Liver (tissue), 9 donors: ENCODE results near the gene LAMA1. TPM values are rescaled to one million over a fixed set of nuclear protein-coding genes. Genes with fewer than 3 reads are reported as not detected.

Experiments used
- DNase-seq: peaks from one replicate; pipeline ENCODE4 v3.0.0-alpha.2; 2017; ENCODE audit warnings: low spot score
- H3K27ac ChIP-seq, 2 donors: one replicate each; pipeline ENCODE4 v1.7.0; 2013; ENCODE audit warnings: inconsistent platforms in 2 of 2, low read length in 2 of 2, control low read depth in 1 of 2, low read depth in 1 of 2, mild to moderate bottlenecking in 1 of 2
- H3K27me3 ChIP-seq, 4 donors: one replicate each; pipeline versions ENCODE4 v1.6.1 to v1.7.0; 2013; ENCODE audit warnings: low read length in 3 of 4, inconsistent platforms in 1 of 4, mild to moderate bottlenecking in 1 of 4, moderate library complexity in 1 of 4; ENCODE audit not compliant: control insufficient read depth in 4 of 4, insufficient read depth in 4 of 4
- H3K36me3 ChIP-seq, 4 donors: one replicate each; pipeline versions ENCODE4 v1.6.1 to v1.7.0; 2013; ENCODE audit warnings: low read length in 3 of 4, mild to moderate bottlenecking in 3 of 4, low read depth in 1 of 4, moderate library complexity in 1 of 4; ENCODE audit not compliant: control insufficient read depth in 4 of 4, insufficient read depth in 3 of 4
- H3K4me1 ChIP-seq, 4 donors: one replicate each; pipeline versions ENCODE4 v1.6.1 to v1.7.0; 2013; ENCODE audit warnings: low read length in 3 of 4, mild to moderate bottlenecking in 3 of 4, moderate library complexity in 1 of 4; ENCODE audit not compliant: control insufficient read depth in 4 of 4, insufficient read depth in 4 of 4
- H3K4me3 ChIP-seq, 3 donors: one replicate each; pipeline versions ENCODE4 v1.6.1 to v1.7.0; 2013; ENCODE audit warnings: low read length in 3 of 3, control low read depth in 1 of 3, low read depth in 1 of 3, mild to moderate bottlenecking in 1 of 3
- H3K9ac ChIP-seq, 2 donors: one replicate each; pipeline ENCODE4 v1.7.0; 2013; ENCODE audit warnings: low read length in 2 of 2, mild to moderate bottlenecking in 2 of 2, moderate library complexity in 2 of 2, control low read depth in 1 of 2, low read depth in 1 of 2
- H3K9me3 ChIP-seq, 4 donors: one replicate each; pipeline versions ENCODE4 v1.6.1 to v1.7.0; 2013; ENCODE audit warnings: low read length in 3 of 4; ENCODE audit not compliant: control insufficient read depth in 4 of 4
- ATF3 ChIP-seq: IDR thresholded peaks from 2 replicates; pipeline ENCODE4 v1.6.1; 2016; ENCODE audit warnings: antibody characterized with exemption
- CTCF ChIP-seq: fragments of 150-350 bp; IDR thresholded peaks from 2 replicates; pipeline ENCODE4 v1.5.1; 2017; ENCODE audit warnings: improper control_type of control experiment, low read depth, low read length; ENCODE audit not compliant: missing input control
- EGR1 ChIP-seq, 2 donors: IDR thresholded peaks; 2 replicates each; pipeline ENCODE4 v1.6.1; 2016 to 2018; ENCODE audit warnings: antibody characterized with exemption in 2 of 2, low read depth in 2 of 2
- FOXA1 ChIP-seq: IDR thresholded peaks from 2 replicates; pipeline ENCODE4 v1.6.1; 2016; ENCODE audit warnings: antibody characterized with exemption
- FOXA2 ChIP-seq: IDR thresholded peaks from 2 replicates; pipeline ENCODE4 v1.6.1; 2016; ENCODE audit warnings: antibody characterized with exemption
- GABPA ChIP-seq, 2 donors: IDR thresholded peaks in 1 of 2; conservative IDR thresholded peaks in 1 of 2; 2 replicates each; pipeline ENCODE4 v1.6.1; 2016; ENCODE audit warnings: antibody characterized with exemption in 2 of 2, mild to moderate bottlenecking in 1 of 2, moderate library complexity in 1 of 2
- HNF4A ChIP-seq, 2 donors: conservative IDR thresholded peaks; 2 replicates each; pipeline ENCODE4 v1.6.1; 2016; ENCODE audit warnings: antibody characterized with exemption in 2 of 2, mild to moderate bottlenecking in 2 of 2
- HNF4G ChIP-seq: IDR thresholded peaks from 2 replicates; pipeline ENCODE4 v1.6.1; 2016; ENCODE audit warnings: antibody characterized with exemption
- MAX ChIP-seq: IDR thresholded peaks from 2 replicates; pipeline ENCODE4 v1.6.1; 2016; ENCODE audit warnings: antibody characterized with exemption
- NR2F2 ChIP-seq: IDR thresholded peaks from 2 replicates; pipeline ENCODE4 v1.6.1; 2016; ENCODE audit warnings: antibody characterized with exemption
- REST ChIP-seq: IDR thresholded peaks from 2 replicates; pipeline ENCODE4 v1.6.1; 2016; ENCODE audit warnings: antibody characterized with exemption, mild to moderate bottlenecking
- RXRA ChIP-seq, 2 donors: IDR thresholded peaks; 2 replicates each; pipeline ENCODE4 v1.6.1; 2017 to 2018; ENCODE audit warnings: antibody characterized with exemption in 2 of 2, mild to moderate bottlenecking in 1 of 2
- SP1 ChIP-seq: IDR thresholded peaks from 2 replicates; pipeline ENCODE4 v1.6.1; 2018; ENCODE audit warnings: antibody characterized with exemption, mild to moderate bottlenecking
- TAF1 ChIP-seq: conservative IDR thresholded peaks from 2 replicates; pipeline ENCODE4 v1.6.1; 2016; ENCODE audit warnings: antibody characterized with exemption, mild to moderate bottlenecking
- YY1 ChIP-seq: IDR thresholded peaks from 2 replicates; pipeline ENCODE4 v1.6.1; 2016; ENCODE audit warnings: antibody characterized with exemption, mild to moderate bottlenecking
- ZBTB33 ChIP-seq: IDR thresholded peaks from 2 replicates; pipeline ENCODE4 v1.6.1; 2016; ENCODE audit warnings: antibody characterized with exemption
- WGBS: extraction: QIAGEN DNeasy Blood & Tissue Kit; methylation state at CpG from one replicate; pipeline ENCODE4 v1.1.7; 2013; 5-methylcytosine and 5-hydroxymethylcytosine counted together
- polyA plus RNA-seq, 2 donors: library from polyadenylated mRNA; stranded (reverse) in 1 of 2; unstranded in 1 of 2; fragments of 200-250 nt in 1 of 2; fragments of >200 nt in 1 of 2; fragmentation: Nextera tagmentation in 1 of 2; extraction: Ambion mirVana in 1 of 2; gene quantifications; one replicate each; pipeline versions ENCODE4 v1.2.1 to v1.2.3, GENCODE V29; 2013 to 2015
- total RNA-seq, 2 donors: library from RNA; depleted of rRNA; stranded (reverse); fragments of >200 nt; gene quantifications; one replicate each; pipeline ENCODE4 v1.2.3, GENCODE V29; 2014
- donor health status: healthy.
- donor health status: healthy.
- donor health status: healthy.
- donor health status: healthy.
- donor health status: healthy.

Gene LAMA1
- total and polyA plus RNA-seq, 4 donors, result 0.05 to 0.67 (median 0.43) TPM

GRCh38 chr18:6947338-6948030 is 170.1 kb downstream of the LAMA1 start:
- no peak for TF ChIP-seq CTCF
- TF ChIP-seq TAF1, result no peak
- no peak for TF ChIP-seq HNF4G
- no peak for TF ChIP-seq GABPA (IDR thresholded peaks at IDR 0.05 in 1 of 2, conservative IDR thresholded peaks at IDR 0.05 in 1 of 2)
- TF ChIP-seq SP1, result no peak
- TF ChIP-seq REST, result no peak
- no peak for TF ChIP-seq ATF3
- TF ChIP-seq NR2F2, result no peak
- TF ChIP-seq FOXA2, result no peak
- no peak for TF ChIP-seq RXRA (IDR thresholded peaks at IDR 0.05)
- TF ChIP-seq FOXA1, result no peak
- TF ChIP-seq MAX, result no peak
- no peak for TF ChIP-seq YY1
- no peak for TF ChIP-seq ZBTB33
- no peak for TF ChIP-seq EGR1 (IDR thresholded peaks at IDR 0.05; ENCODE audit: low read depth in 2 of 2)
- Histone ChIP-seq H3K4me1 (no peaks in the 10 kb centered on the region), H3K27ac (no peak overlapping the region), H3K4me3 (no peak overlapping the region), H3K27me3 (no peaks in the 10 kb centered on the region), H3K9me3 (no peaks in the 10 kb centered on the region), H3K36me3 (no peaks in the 10 kb centered on the region), H3K9ac (no peak overlapping the region)
- 69% methylated on average over 10 of the region's 10 CpGs for WGBS
- DNase-seq, result no peak

- H3K4me3 ChIP-seq, result no peak overlapping the region
- WGBS, result 87% methylated on average over 6 of the region's 6 CpGs
- TF ChIP-seq ZBTB33, result no peak
- TF ChIP-seq HNF4A (conservative IDR thresholded peaks at IDR 0.05), result no peak
- no peak for TF ChIP-seq TAF1
- no peak for TF ChIP-seq HNF4G
- TF ChIP-seq FOXA1, result no peak
- no peak for TF ChIP-seq RXRA (IDR thresholded peaks at IDR 0.05)
- TF ChIP-seq EGR1 (IDR thresholded peaks at IDR 0.05; ENCODE audit: low read depth in 2 of 2), result no peak
- TF ChIP-seq YY1, result no peak
- TF ChIP-seq FOXA2, result no peak
- H3K36me3 ChIP-seq, result no peaks in the 10 kb centered on the region
- no peak for DNase-seq
- H3K4me1 ChIP-seq, result no peaks in the 10 kb centered on the region
- no peak overlapping the region for H3K9ac ChIP-seq
- H3K27me3 ChIP-seq, result no peaks in the 10 kb centered on the region
- H3K9me3 ChIP-seq, result no peaks in the 10 kb centered on the region
- no peak overlapping the region for H3K27ac ChIP-seq
Measured at GRCh38 chr18:6943143-6943542, 174.5 kb downstream of the LAMA1 start.
